SK-MEL-5 (cell line): ENCODE data around the gene HSPA14. TPM values are rescaled to one million over a fixed set of nuclear protein-coding genes. Genes with fewer than 3 reads are reported as not detected.

Source experiments
- DNase-seq: peaks from one replicate; pipeline ENCODE4 v3.0.0-alpha.2; 2016; ENCODE audit warnings: low read depth, low spot score
- in situ Hi-C: cut with HindIII; loops from 2 replicates; pipeline ENCODE4 v1.10.0; 2016; ENCODE audit warnings: low sequenced_read_pairs, high pct_unique_total_duplicates, low pct_unique_long_range_greater_than_20kb
- total RNA-seq: library from RNA; depleted of rRNA; stranded (reverse); fragments of >200 nt; shearing (Covaris generic); gene quantifications from 2 replicates; pipeline ENCODE4 v1.2.3, GENCODE V29; 2014; rRNA removed

Gene HSPA14
- total RNA-seq, 1 experiment from 2014 or later: 28.2 TPM

- no peak for DNase-seq
- in situ Hi-C loops: no loop called here
Measured at GRCh38 chr10:14916600-14916999, 78.5 kb downstream of the HSPA14 start.

- DNase-seq: no peak
- in situ Hi-C loops: no loop called here
Measured at GRCh38 chr10:14917827-14918226, 79.7 kb downstream of the HSPA14 start.

GRCh38 chr10:14918964-14919363, 80.9 kb downstream of the HSPA14 start:
- in situ Hi-C loops: no loop called here
- no peak for DNase-seq

Other genes with a start within 250 kb of the HSPA14 start
- gene FAM107B, start 63.4 kb upstream of the HSPA14 start, total RNA-seq: 12.6 and 15.8 TPM in 2 replicates
- gene CDNF, start 269 bp upstream of the HSPA14 start, total RNA-seq: 0.74 and 1.7 TPM in 2 replicates
- 20.9 and 21.6 TPM in 2 replicates for gene MSANTD7, start within 50 bp of the HSPA14 start, total RNA-seq
- 15.1 and 17.4 TPM in 2 replicates for gene SUV39H2, start 40.6 kb downstream of the HSPA14 start, total RNA-seq
- gene DCLRE1C, start 115.8 kb downstream of the HSPA14 start, total RNA-seq: 14.0 and 15.8 TPM in 2 replicates
- gene MEIG1, start 121.1 kb downstream of the HSPA14 start, total RNA-seq: not detected in 2 replicates
- not detected in 2 replicates for gene OLAH, start 205.6 kb downstream of the HSPA14 start, total RNA-seq